Activated T-helper 1 cell treated with anti-CD3 and anti-CD28 coated beads, Interleukin-12 subunit alpha, Interleukin-12 subunit beta, Interleukin-2, Interleukin-4 antibody, amounts not matched to agents 30 ng/mL and 10 ng/mL and 1 ng/mL, durations not matched to agents 14 hours and 24 hours and 36 hours (primary cell): Measurements from ENCODE around the gene FAM120A. TPM values are rescaled to one million over a fixed set of nuclear protein-coding genes. Genes with fewer than 3 reads are reported as not detected.

Experiments
- DNase-seq: peaks from one replicate; pipeline ENCODE4 v3.0.0; 2021; ENCODE audit warnings: low spot score
- H3K27ac Mint-ChIP-seq: one replicate; pipeline ENCODE4 v1.8.0; 2021; ENCODE audit warnings: mild to moderate bottlenecking, mixed read lengths
- H3K27me3 Mint-ChIP-seq: one replicate; pipeline ENCODE4 v1.8.0; 2022; ENCODE audit warnings: mild to moderate bottlenecking, moderate library complexity, mixed read lengths; ENCODE audit not compliant: insufficient read depth
- H3K36me3 Mint-ChIP-seq: one replicate; pipeline ENCODE4 v1.8.0; 2021; ENCODE audit warnings: low read depth, mixed read lengths
- H3K4me1 Mint-ChIP-seq: one replicate; pipeline ENCODE4 v1.8.0; 2021; ENCODE audit warnings: low read depth, mixed read lengths
- H3K4me3 Mint-ChIP-seq: one replicate; pipeline ENCODE4 v1.8.0; 2021; ENCODE audit warnings: mild to moderate bottlenecking, moderate library complexity, mixed read lengths
- H3K9me3 Mint-ChIP-seq: one replicate; pipeline ENCODE4 v1.8.0; 2021; ENCODE audit warnings: mixed read lengths
- intact Hi-C: fragments of 100-400 bp; cut with micrococcal nuclease; formaldehyde crosslinking; loops from one replicate; pipeline ENCODE4 v1.15.1; 2024
- total RNA-seq: library from RNA; stranded (reverse); gene quantifications from 2 replicates; pipeline ENCODE4 v1.2.3, GENCODE V29; 2022

FAM120A gene
- total RNA-seq, 1 donor from 2014 or later, result 147 TPM

GRCh38 chr9:93603906-93604326 lies 152.4 kb downstream of the FAM120A start:
- DNase-seq, result no peak
- peaks cover 16% of the 10 kb centered on the region for H3K9me3 Mint-ChIP-seq
- intact Hi-C loops, result no loop called here

GRCh38 chr9:93606187-93606586 lies 154.7 kb downstream of the FAM120A start:
- no peak for DNase-seq
- Mint-ChIP-seq H3K27me3 (no peaks in the 10 kb centered on the region), H3K4me3 (no peak overlapping the region), H3K36me3 (peaks cover 15% of the 10 kb centered on the region), H3K4me1 (peaks cover 1% of the 10 kb centered on the region), H3K27ac (no peak overlapping the region), H3K9me3 (peaks cover 30% of the 10 kb centered on the region)
- intact Hi-C loops, result no loop called here

More at GRCh38 chr9:93603906-93604326, 152.4 kb downstream of the FAM120A start:
- H3K4me1 Mint-ChIP-seq, result peaks cover 24% of the 10 kb centered on the region
- no peak overlapping the region for H3K4me3 Mint-ChIP-seq
- H3K36me3 Mint-ChIP-seq, result peaks cover 6% of the 10 kb centered on the region
- no peaks in the 10 kb centered on the region for H3K27me3 Mint-ChIP-seq
- H3K27ac Mint-ChIP-seq, result no peak overlapping the region

- Mint-ChIP-seq H3K4me3 (no peak overlapping the region), H3K27me3 (no peaks in the 10 kb centered on the region), H3K4me1 (peaks cover 15% of the 10 kb centered on the region), H3K27ac (no peak overlapping the region), H3K36me3 (peaks cover 16% of the 10 kb centered on the region), H3K9me3 (peaks cover 30% of the 10 kb centered on the region)
- DNase-seq, result no peak
- intact Hi-C loops, result no loop called here
Observed at GRCh38 chr9:93610206-93610605, 158.7 kb downstream of the FAM120A start.

- peaks cover 22% of the 10 kb centered on the region for H3K9me3 Mint-ChIP-seq
- intact Hi-C loops, result loop anchor here (1.0 kb wide), 1 partner anchor 37 kb away; no protein-coding TSS in a partner anchor
- no peak overlapping the region for H3K4me3 Mint-ChIP-seq
- no peaks in the 10 kb centered on the region for H3K27me3 Mint-ChIP-seq
- no peak for DNase-seq
- peak overlapping the region; percentile 49 for H3K27ac Mint-ChIP-seq
- H3K4me1 Mint-ChIP-seq, result peaks cover 15% of the 10 kb centered on the region
- H3K36me3 Mint-ChIP-seq, result peaks cover 14% of the 10 kb centered on the region
Observed at GRCh38 chr9:93612052-93612795, 160.7 kb downstream of the FAM120A start.

GRCh38 chr9:93612796-93613154 lies 161.3 kb downstream of the FAM120A start:
- peak overlapping the region; percentile 49 for H3K27ac Mint-ChIP-seq
- DNase-seq, result no peak
- H3K9me3 Mint-ChIP-seq, result peaks cover 19% of the 10 kb centered on the region
- intact Hi-C loops, result loop anchor here (1.0 kb wide), 1 partner anchor 37 kb away; no protein-coding TSS in a partner anchor
- no peak overlapping the region for H3K4me3 Mint-ChIP-seq
- H3K36me3 Mint-ChIP-seq, result peaks cover 12% of the 10 kb centered on the region
- H3K27me3 Mint-ChIP-seq, result no peaks in the 10 kb centered on the region
- peaks cover 15% of the 10 kb centered on the region for H3K4me1 Mint-ChIP-seq

GRCh38 chr9:93613174-93613573 lies 161.7 kb downstream of the FAM120A start:
- Mint-ChIP-seq H3K9me3 (peaks cover 17% of the 10 kb centered on the region), H3K27me3 (no peaks in the 10 kb centered on the region), H3K4me3 (no peak overlapping the region), H3K36me3 (peaks cover 11% of the 10 kb centered on the region), H3K4me1 (peaks cover 15% of the 10 kb centered on the region), H3K27ac (peak overlapping the region; percentile 49)
- no peak for DNase-seq
- intact Hi-C loops, result no loop called here

- Mint-ChIP-seq H3K4me3 (no peak overlapping the region), H3K27me3 (no peaks in the 10 kb centered on the region), H3K27ac (no peak overlapping the region), H3K36me3 (peaks cover 11% of the 10 kb centered on the region), H3K4me1 (peaks cover 15% of the 10 kb centered on the region), H3K9me3 (peaks cover 15% of the 10 kb centered on the region)
- intact Hi-C loops, result no loop called here
- DNase-seq, result no peak
Observed at GRCh38 chr9:93613791-93614190, 162.3 kb downstream of the FAM120A start.

- DNase-seq, result no peak
- H3K27me3 Mint-ChIP-seq, result no peaks in the 10 kb centered on the region
- no peak overlapping the region for H3K4me3 Mint-ChIP-seq
- H3K9me3 Mint-ChIP-seq, result peaks cover 6% of the 10 kb centered on the region
- peaks cover 15% of the 10 kb centered on the region for H3K4me1 Mint-ChIP-seq
- H3K27ac Mint-ChIP-seq, result no peak overlapping the region
- peaks cover 8% of the 10 kb centered on the region for H3K36me3 Mint-ChIP-seq
- intact Hi-C loops, result no loop called here
Observed at GRCh38 chr9:93614830-93615468, 163.5 kb downstream of the FAM120A start.

Other genes starting within 250 kb of the FAM120A start
- 31.2 and 38.8 TPM in 2 replicates for gene FAM120AOS, start 1.9 kb downstream of the FAM120A start, total RNA-seq
- gene PHF2, start 124.9 kb downstream of the FAM120A start, total RNA-seq, result 24.5 and 26.5 TPM in 2 replicates